Measurements from ENCODE around the gene SAMD4B.

SAMD4B gene

DNA sequence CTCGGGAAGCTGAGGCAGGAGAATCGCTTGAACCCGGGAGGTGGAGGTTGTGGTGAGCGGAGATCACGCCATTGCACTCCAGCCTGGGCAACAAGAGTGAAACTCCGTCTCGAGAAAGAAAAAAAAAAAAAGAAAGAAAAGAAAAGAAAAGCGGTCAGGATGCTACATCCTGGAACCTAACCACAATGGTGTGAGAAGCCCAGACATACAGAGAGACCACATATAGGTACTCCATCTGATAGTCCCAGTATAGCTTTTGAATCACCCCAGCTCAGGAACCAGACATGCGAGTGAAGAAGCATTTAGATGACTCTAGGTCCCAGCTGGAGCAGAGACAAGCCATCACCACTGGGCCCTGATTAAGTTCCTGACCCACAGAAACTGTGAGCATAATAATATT, 42.8 kb upstream of the SAMD4B start:
- TF ChIP-seq, protein P1, sequence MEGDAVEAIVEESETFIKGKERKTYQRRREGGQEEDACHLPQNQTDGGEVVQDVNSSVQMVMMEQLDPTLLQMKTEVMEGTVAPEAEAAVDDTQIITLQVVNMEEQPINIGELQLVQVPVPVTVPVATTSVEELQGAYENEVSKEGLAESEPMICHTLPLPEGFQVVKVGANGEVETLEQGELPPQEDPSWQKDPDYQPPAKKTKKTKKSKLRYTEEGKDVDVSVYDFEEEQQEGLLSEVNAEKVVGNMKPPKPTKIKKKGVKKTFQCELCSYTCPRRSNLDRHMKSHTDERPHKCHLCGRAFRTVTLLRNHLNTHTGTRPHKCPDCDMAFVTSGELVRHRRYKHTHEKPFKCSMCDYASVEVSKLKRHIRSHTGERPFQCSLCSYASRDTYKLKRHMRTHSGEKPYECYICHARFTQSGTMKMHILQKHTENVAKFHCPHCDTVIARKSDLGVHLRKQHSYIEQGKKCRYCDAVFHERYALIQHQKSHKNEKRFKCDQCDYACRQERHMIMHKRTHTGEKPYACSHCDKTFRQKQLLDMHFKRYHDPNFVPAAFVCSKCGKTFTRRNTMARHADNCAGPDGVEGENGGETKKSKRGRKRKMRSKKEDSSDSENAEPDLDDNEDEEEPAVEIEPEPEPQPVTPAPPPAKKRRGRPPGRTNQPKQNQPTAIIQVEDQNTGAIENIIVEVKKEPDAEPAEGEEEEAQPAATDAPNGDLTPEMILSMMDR (conservative IDR thresholded peaks at IDR 0.05; ENCODE audit: control insufficient read depth, insufficient read depth, low read depth, low read length): no peak
- no peak overlapping the region for H3K4me3 ChIP-seq (ENCODE audit: control insufficient read depth, low read depth, low read length)
- no peak for DNase-seq (ENCODE audit: low read depth)

DNA sequence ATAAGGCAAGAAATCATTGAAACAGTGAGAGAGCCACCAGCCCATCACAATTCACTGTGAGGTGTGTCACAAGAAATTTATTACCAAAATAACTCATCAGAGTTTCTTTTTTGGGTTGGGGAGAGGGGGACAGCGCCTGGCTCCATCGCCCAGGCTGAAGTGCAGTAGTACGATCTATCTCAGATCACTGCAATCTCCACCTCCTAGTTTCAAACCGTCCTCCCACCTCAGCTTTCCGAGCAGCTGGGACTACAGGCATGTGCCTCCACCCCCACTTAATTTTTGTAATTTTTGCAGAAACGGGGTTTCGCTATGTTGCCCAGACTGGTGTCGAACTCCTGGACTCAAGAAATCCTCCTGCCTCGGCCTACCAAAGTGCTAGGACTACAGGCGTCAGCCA, 42.4 kb upstream of the SAMD4B start:
- H3K4me3 ChIP-seq (ENCODE audit: control insufficient read depth, low read depth, low read length): no peak overlapping the region
- DNase-seq (ENCODE audit: low read depth): no peak
- TF ChIP-seq, protein P1 (conservative IDR thresholded peaks at IDR 0.05; ENCODE audit: control insufficient read depth, insufficient read depth, low read depth, low read length): no peak

DNA sequence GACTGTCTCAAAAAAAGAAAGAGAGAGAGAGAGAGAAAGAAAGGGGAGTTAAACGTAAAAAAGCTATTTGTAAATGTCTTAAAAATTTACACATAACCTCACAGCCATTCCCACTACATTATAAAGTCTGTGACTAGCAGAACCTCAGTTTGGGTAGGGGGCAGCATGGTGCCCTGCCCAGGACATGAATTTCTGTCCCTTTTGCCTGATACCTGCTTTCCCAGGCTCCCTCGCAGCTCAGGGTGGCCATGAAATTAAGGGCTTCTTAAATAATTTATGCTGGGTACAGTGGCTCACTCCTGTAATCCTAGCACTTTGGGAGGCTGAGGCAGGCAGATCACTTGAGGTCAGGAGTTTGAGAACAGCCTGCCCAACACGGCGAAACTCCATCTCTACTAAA, 41.2 kb upstream of the SAMD4B start:
- DNase-seq (ENCODE audit: low read depth): no peak
- H3K4me3 ChIP-seq (ENCODE audit: control insufficient read depth, low read depth, low read length): no peak overlapping the region
- TF ChIP-seq, protein P1 (conservative IDR thresholded peaks at IDR 0.05; ENCODE audit: control insufficient read depth, insufficient read depth, low read depth, low read length): no peak

- TF ChIP-seq, protein P1 (conservative IDR thresholded peaks at IDR 0.05; ENCODE audit: control insufficient read depth, insufficient read depth, low read depth, low read length): no peak
- H3K4me3 ChIP-seq (ENCODE audit: control insufficient read depth, low read depth, low read length): no peak overlapping the region
- no peak for DNase-seq (ENCODE audit: low read depth)
These were observed 40.7 kb upstream of the SAMD4B start for GRCh38 chr19:39301562-39301961.

DNA sequence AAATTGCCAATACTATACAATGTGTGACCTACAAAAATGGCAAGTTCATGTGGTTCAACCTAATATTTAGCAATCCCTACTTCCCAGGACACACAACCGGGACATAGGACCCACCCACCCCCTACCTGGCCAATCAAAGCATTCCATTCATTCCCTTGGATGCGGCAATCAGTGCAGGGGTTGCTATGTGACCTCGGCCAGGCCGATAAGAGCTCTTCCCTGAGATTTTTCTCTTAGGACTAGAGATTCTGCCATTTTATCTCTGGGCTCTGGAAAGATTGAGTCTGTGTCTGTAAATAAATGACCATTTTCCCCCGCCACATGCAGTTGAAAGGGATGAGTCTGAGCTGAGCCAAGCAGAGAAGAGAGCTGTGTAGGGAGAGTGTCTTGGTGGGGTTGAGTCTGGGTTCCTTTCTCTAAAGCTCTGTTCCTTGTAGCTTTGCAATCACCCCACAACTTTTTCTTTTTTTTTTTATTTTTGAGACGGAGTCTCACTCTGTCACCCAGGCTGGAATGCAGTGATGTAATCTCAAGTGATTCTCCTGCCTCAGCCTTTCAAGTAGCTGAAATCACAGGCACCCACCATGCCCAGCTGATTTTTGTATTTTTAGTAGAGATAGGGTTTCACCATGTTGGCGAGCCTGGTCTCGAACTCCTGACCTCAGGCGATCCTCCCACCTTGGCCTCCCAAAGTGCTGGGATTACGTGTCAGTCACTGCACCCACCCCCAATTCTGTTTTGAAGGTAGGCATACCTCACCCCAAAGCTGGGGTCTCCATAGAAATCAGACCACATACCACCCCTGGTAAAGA, 38.6 kb upstream of the SAMD4B start:
- no peak overlapping the region for H3K4me3 ChIP-seq (ENCODE audit: control insufficient read depth, low read depth, low read length)

GRCh38 chr19:39304185-39304513, 38.1 kb upstream of the SAMD4B start:
- H3K4me3 ChIP-seq (ENCODE audit: control insufficient read depth, low read depth, low read length): no peak overlapping the region
- DNase-seq (ENCODE audit: low read depth): no peak
- TF ChIP-seq, protein P1 (conservative IDR thresholded peaks at IDR 0.05; ENCODE audit: control insufficient read depth, insufficient read depth, low read depth, low read length): no peak

More for the DNA sequence above, 38.6 kb upstream of the SAMD4B start:
- DNase-seq (ENCODE audit: low read depth): no peak
- TF ChIP-seq, protein P1 (conservative IDR thresholded peaks at IDR 0.05; ENCODE audit: control insufficient read depth, insufficient read depth, low read depth, low read length): no peak
